GM18517 (cell line): ENCODE results near the gene FAM135A.
"Not testable (repeated sequence)": the region's sequence is repeated elsewhere in the genome, so short reads cannot be mapped to it uniquely, and the experiment has no call there.

ENCODE experiments used
- ATAC-seq: cut with Tn5 transposase; IDR thresholded peaks from one replicate; pipeline ENCODE4 v1.9.1; 2021; ENCODE audit warnings: mild to moderate bottlenecking, moderate library complexity; ENCODE audit not compliant: unreplicated experiment

The FAM135A gene

GRCh38 chr6:70456735-70457134 is 43.4 kb downstream of the FAM135A start:
- no peak for ATAC-seq

- ATAC-seq: no peak
Measured at GRCh38 chr6:70459235-70459634, 45.9 kb downstream of the FAM135A start.

- ATAC-seq: not testable (repeated sequence)
Measured at GRCh38 chr6:70459699-70460098, 46.4 kb downstream of the FAM135A start.

- no peak for ATAC-seq
Measured at GRCh38 chr6:70470016-70470415, 56.7 kb downstream of the FAM135A start.

GRCh38 chr6:70470510-70470909 is 57.2 kb downstream of the FAM135A start:
- ATAC-seq: not testable (repeated sequence)

GRCh38 chr6:70474751-70475150 is 61.4 kb downstream of the FAM135A start:
- no peak for ATAC-seq

GRCh38 chr6:70479236-70479635 is 65.9 kb downstream of the FAM135A start:
- no peak for ATAC-seq

GRCh38 chr6:70486638-70487037 is 73.3 kb downstream of the FAM135A start:
- ATAC-seq: not testable (repeated sequence)

- no peak for ATAC-seq
Measured at GRCh38 chr6:70489364-70489763, 76.1 kb downstream of the FAM135A start.

- no peak for ATAC-seq
Measured at GRCh38 chr6:70494833-70495232, 81.5 kb downstream of the FAM135A start.

GRCh38 chr6:70495790-70496189 is 82.5 kb downstream of the FAM135A start:
- ATAC-seq: not testable (repeated sequence)

GRCh38 chr6:70502484-70502883 is 89.2 kb downstream of the FAM135A start:
- no peak for ATAC-seq

GRCh38 chr6:70503813-70504465 is 90.6 kb downstream of the FAM135A start:
- no peak for ATAC-seq

GRCh38 chr6:70506321-70506720 is 93.0 kb downstream of the FAM135A start:
- no peak for ATAC-seq

- ATAC-seq: no peak
Measured at GRCh38 chr6:70507161-70507560, 93.9 kb downstream of the FAM135A start.

GRCh38 chr6:70508953-70509352 is 95.6 kb downstream of the FAM135A start:
- no peak for ATAC-seq

GRCh38 chr6:70510600-70510999 is 97.3 kb downstream of the FAM135A start:
- ATAC-seq: no peak

- ATAC-seq: no peak
Measured at GRCh38 chr6:70518723-70519122, 105.4 kb downstream of the FAM135A start.

- ATAC-seq: no peak
Measured at GRCh38 chr6:70520575-70520974, 107.3 kb downstream of the FAM135A start.

- ATAC-seq: no peak
Measured at GRCh38 chr6:70524721-70525286, 111.5 kb downstream of the FAM135A start.

- ATAC-seq: no peak
Measured at GRCh38 chr6:70527071-70527737, 113.9 kb downstream of the FAM135A start.

- ATAC-seq: no peak
Measured at GRCh38 chr6:70530023-70530422, 116.7 kb downstream of the FAM135A start.
